GM18517 (cell line): Measurements from ENCODE around the gene TADA2A.
A peak's percentile ranks its signal among the peaks of the same experiment; 100 is the strongest.
"Not testable (repeated sequence)": the region's sequence is repeated elsewhere in the genome, so short reads cannot be mapped to it uniquely, and the experiment has no call there.

Source experiments
- ATAC-seq: cut with Tn5 transposase; IDR thresholded peaks from one replicate; pipeline ENCODE4 v1.9.1; 2021; ENCODE audit warnings: mild to moderate bottlenecking, moderate library complexity; ENCODE audit not compliant: unreplicated experiment

TADA2A gene

GRCh38 chr17:37399265-37399803, 7.4 kb upstream of the TADA2A start:
- no peak for ATAC-seq

DNA sequence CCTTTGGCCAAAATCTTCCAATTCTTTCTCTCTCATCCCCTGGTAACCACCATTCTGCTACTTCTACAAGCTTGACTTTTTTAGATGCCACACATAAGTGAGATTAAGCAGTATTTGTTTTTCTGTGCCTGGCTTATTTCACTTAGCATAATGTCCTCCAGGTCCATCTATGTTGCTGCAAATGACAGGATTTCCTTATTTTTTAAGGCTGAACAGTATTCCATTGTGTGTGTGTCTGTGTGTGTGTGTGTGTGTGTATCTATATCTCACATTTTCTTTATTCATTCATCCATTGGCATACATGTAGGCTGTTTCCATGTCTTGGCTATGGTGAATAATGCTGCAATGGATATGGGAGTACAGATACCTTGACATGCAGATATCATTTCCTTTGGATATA, 6.2 kb upstream of the TADA2A start:
- no peak for ATAC-seq

GRCh38 chr17:37405522-37405921, 1.2 kb upstream of the TADA2A start:
- ATAC-seq: not testable (repeated sequence)

DNA sequence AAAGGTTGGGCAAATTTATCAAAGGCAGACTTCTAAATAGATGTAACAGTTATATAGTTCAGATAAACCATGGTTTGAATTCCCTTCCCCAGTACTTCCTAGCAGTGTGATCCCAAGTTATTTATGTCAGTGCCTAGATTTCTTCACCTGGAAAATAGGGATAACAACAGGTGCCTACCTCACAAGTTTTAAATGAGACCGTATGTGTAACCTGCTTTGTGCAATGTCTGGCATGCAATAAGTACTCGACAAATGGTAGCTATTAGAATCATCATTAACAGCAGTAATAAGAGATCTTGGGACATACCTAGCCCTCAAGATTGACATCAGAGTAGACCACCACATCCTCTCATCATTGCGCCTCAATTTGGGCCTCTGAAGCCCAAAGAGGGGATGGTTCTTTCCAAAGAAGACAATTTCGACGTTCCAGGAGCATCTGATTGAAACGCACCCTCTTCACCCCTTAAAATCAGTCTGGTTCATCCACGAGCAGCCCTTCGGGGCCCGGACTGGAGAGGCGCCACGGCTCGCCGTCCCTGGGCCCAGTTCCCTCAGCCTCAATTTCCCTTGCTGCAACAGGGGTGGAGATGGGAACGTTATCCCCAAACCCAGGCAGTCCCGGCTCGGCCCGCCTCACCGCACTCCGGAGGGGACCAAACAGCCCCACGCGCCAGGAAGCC, 591 bp upstream of the TADA2A start:
- ATAC-seq: peak; percentile 31

GRCh38 chr17:37408145-37408479, 1.4 kb downstream of the TADA2A start:
- not testable (repeated sequence) for ATAC-seq

DNA sequence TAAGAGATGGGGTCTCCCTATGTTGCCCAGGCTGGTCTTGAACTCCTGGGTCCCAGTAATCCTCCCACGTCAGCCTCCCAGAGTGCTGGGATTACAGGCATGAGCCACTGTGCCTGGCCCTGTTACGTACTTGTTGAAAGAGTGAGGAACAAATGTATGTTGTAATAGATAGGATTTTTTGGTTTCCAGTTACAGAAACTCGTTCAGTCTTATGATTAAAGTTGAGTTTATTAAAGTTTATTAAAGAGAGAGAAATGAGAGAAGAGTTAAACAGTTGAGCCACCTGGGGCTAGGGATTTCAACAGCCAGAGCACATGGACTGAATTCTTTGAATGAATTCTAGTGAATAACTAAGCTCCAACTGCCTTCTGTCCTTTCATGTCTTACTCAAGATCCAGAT, 3.7 kb downstream of the TADA2A start:
- no peak for ATAC-seq

GRCh38 chr17:37413875-37414519, 7.3 kb downstream of the TADA2A start:
- no peak for ATAC-seq

DNA sequence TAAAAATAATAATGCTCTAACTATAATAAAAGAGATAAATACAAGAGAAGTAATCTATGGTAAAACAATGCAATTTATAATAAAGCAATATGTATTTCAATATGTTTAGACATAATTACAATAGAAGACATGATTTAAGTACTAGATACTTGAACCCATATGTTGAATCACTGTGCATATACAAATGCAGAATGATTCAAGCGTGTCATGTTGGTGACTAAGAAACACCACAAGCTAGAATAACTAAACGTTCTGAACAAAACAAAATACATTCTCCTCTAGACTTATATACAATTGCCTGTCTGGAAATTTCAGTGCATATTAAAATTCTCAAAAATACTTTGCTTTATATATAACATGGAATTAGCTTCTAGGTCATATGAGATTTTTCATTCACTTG, 11.2 kb downstream of the TADA2A start:
- ATAC-seq: no peak

DNA sequence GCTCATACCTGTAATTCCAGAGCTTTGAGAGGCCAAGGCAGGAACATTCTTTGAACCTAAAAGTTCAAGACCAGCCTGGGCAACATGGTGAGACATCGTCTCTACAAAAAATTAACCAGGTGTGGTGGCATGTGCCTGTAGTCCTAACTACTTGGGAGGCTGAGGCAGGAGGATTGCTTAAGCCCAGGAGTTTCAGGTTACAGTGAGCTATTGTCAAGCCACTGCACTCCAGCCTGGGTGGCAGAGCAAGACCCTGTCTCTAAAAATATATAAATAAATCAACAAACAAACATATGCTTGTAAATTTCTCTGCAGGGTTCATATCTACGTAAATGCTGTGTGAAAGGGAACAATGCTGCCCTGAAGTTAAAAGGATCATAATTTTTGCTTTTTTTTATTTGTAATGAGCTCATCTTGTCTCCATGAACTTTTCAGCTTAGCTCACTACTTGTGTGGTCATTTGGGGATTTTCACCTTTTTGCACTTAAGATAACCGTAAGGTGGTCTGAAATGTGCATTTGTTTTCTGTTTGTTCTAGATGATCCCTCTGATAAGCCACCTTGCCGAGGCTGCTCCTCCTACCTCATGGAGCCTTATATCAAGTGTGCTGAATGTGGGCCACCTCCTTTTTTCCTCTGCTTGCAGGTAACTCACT, 16.4 kb downstream of the TADA2A start:
- no peak for ATAC-seq

DNA sequence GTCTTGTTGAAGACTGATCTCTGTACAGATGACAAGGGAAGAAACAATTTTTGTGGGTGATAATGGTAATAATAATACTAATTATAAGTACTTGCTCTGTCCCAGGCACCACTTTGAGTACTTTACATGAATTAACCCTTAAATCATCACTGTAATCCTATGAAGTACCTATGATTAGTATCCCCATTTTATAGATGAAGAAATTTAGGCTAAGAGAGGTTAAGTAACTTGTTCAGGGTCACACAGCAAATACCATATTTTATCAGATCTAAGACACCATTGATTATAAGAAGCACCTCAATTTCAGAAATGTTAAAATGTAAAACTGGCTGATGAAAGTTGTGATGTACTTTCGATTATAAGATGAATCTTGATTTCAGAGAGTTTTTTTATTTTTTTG, 18.6 kb downstream of the TADA2A start:
- no peak for ATAC-seq

DNA sequence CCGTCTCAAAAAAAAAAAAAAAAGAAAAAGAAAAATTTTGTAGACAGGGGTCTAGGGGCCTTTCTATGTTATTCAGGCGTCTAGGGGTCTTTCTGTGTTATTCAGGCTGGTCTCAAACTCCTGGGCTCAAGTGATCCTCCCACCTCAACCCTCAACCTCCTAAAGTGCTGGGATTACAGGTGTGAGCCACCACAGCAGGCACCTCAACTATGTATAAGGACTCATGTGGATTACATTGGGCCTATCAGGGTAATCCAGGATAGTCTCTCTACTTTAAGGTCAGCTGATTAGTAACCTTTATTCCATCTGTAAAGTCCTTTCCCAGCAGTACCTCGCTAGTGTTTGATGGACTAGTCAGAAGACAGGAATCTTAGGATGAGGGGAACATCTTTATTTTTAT, 22.4 kb downstream of the TADA2A start:
- no peak for ATAC-seq

DNA sequence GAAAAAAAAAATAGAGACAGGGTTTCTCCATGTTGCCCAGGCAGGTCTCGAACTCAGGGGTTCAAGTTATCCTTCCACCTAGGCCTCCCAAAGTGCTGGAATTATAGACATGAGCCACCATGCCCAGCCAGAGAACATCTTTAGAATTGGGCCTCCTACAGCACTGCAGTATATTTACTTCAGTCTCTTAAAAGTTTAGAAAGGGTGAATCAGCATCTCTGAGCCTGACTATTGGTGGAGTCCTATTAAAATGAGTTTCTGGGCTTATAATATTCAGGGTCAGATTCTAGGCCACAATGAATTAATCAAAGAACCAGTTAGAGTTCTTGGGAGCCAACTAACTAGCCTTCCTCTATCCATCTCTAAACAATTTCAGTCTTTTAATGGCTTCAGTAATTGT, 22.8 kb downstream of the TADA2A start:
- ATAC-seq: no peak

GRCh38 chr17:37430051-37430627, 23.5 kb downstream of the TADA2A start:
- ATAC-seq: no peak

DNA sequence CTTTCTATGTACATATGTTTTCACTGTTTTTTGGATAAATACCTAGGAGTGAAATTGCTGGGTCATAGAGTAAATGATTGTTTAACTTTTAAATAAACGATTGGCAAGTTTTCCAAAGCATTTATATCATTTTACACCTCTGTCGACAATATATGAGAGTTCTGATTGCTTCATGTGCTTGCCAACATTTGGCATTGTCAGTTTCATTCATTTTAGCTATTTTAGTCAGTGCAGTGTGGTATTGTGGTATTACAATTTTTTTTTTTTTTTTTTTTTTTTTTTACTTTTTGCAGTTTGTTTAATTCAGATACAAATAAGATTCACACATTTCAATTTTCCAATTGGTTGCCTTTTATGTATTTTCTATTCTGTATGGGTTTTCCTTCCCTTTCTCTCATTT, 26.0 kb downstream of the TADA2A start:
- ATAC-seq: no peak

GRCh38 chr17:37438141-37438540, 31.5 kb downstream of the TADA2A start:
- ATAC-seq: no peak

DNA sequence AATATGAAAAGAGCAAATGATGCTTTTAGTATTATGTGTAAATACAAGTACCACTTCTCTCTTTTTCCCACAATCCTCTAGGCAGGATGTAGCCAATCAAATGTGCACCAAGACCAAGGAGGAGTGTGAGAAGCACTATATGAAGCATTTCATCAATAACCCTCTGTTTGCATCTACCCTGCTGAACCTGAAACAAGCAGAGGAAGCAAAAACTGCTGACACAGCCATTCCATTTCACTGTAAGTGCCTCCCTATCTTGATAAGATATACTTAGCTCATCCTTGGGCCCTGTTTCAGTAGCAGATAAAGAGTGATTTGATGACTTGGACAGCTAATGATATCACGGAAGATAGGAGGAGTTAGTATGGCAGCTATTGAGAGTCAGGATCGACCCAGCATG, 33.7 kb downstream of the TADA2A start:
- no peak for ATAC-seq

DNA sequence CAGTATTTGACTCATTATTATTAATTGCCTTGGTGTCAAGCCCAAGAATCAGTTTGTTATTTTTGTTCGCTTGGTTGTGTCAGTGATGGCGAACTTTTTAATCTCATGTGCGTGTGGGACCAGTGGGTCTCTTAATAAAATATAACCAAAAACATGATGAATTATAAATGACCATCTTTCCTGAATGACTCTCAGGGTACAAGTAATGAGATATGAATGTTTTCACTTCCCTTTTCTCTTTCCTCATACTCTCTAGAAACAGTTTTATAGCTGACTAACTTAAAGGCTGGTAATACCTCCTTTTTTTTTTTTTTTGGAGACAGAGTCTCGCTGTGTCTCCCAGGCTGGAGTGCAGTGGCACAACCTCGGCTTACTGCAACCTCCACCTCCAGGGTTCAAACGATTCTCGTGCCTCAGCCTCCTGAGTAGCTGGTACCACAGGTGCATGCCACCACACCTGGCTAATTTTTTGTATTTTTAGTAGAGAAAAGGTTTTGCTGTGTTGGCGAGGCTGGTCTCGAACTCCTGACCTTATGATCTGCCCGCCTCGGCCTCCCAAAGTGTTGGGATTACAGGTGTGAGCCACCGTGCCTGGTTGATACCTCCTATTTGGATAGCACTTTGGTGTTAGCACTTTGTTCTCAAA, 34.8 kb downstream of the TADA2A start:
- ATAC-seq: not testable (repeated sequence)

DNA sequence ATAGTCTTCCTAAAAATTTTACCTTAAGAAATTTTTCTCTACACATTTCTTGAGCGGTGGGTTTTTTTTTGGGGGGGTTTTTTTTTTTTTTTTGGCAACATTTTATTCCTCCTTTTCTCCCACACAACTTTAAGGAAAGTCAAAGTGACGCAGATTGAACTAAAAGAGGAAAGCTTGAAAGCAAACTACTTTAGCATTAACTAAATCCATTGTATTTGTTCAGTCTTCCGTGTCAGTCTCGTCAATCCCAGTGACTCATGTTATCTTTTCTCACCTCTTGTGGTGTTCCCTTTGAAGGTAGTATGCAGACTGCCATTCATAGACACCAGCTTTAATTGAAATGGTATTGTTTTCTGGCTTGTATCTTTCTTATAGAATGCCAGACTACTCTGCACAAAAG, 39.3 kb downstream of the TADA2A start:
- ATAC-seq: no peak

DNA sequence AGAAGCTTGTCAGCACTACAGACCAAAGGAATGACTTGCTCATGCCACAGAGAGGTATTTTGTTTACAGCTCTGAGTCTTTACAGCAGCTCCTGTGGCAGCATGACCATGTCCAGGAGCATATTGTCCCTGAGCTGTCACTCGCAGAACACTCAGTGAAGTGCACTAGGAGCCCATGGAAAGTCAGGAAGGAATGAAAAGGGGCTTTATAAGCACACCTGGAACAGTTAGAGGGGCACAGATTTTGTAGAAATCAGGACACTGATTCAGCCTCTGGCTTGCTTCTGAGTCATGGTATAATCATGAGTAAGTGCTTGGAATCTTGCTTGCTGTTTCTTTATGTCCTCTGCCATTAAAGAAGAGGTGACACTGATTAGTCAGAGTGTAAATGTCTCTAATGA, 41.0 kb downstream of the TADA2A start:
- no peak for ATAC-seq

GRCh38 chr17:37450112-37450511, 43.4 kb downstream of the TADA2A start:
- ATAC-seq: no peak

DNA sequence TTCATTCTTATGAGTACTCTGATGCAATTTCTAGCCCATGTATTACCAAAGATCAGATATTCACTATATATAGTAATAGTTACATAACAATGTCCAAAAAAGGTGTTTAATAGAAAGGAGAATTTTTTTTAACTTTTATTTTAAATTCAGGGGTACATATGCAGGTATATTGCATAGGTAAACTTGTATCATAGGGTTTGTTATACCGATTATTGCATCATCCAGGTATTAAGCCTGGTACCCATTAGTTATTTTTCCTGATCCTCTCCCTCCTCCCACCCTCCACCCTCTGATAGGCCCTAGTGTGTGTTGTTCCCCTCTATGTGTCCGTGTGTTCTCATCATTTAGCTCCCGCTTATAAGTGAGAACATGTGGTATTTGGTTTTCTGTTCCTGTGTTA, 51.1 kb downstream of the TADA2A start:
- not testable (repeated sequence) for ATAC-seq
